Left colon (tissue), 2 donors: ENCODE results near the gene NEDD4L. TPM values are rescaled to one million over a fixed set of nuclear protein-coding genes. Genes with fewer than 3 reads are reported as not detected.

ENCODE experiments used
- ATAC-seq: fragments of 200-7000 bp; cut with Tn5 transposase; one replicate; pipeline ENCODE4 v1.9.1; 2020; ENCODE audit warnings: mild to moderate bottlenecking, moderate library complexity
- DNase-seq, 2 donors: peaks; one replicate each; pipeline ENCODE4 v3.0.0-alpha.2; 2020
- intact Hi-C, 2 donors: fragments of 100-400 bp; cut with DNase I in 1 of 2; cut with micrococcal nuclease in 1 of 2; formaldehyde crosslinking; loops; one replicate each; pipeline versions ENCODE4 v1.11.2 to v1.14.0; 2022; cut with DNase I, micrococcal nuclease
- total RNA-seq, 2 donors: library from RNA; stranded (reverse); fragmentation: NEBNext Ultra II Directional; extraction: Animal tissue kit (Norgen Biotek cat#: 25700); gene quantifications; one replicate each; pipeline ENCODE4 v1.2.1, GENCODE V29; 2021
- donor health status: DM: no; HTN: no; CAD: no.
- donor health status: DM: yes; HTN: yes; CAD: no.

Gene NEDD4L
- total RNA-seq, 2 donors from 2014 or later, result 176 to 332 TPM

DNA sequence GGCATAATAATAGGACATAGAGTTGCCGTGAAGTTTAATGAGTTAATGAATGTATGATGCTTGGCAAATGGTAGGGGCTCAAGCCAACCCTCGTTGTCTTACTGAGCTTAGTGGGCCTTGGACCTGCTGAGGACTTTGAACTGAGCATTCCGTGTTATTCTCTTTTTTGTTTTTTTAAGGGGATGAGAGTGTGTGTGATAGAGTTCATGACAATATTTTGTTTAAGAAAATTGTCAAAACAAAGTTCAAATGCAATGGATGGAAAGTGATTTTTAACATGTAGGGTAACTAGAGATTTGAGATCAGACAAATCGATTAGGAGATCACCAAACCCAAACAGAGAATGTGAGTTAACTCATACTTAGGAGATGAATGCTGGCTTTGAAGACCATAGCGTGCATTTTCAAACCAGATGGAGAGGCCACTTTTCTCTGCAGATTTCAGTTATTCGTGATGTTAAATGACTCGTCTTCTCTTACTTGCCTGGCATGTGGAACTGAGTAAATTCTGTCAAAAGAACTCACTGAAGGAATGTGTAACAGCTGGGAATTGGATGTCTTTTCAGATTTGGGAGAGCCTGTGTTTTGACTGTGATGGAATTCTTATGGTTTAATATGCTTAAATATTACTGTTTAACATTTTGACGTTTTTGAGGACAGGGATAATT lies 88.7 kb downstream of the NEDD4L start:
- ATAC-seq (no peak), DNase-seq (no peak)
- intact Hi-C loops, result no loop called here

DNA sequence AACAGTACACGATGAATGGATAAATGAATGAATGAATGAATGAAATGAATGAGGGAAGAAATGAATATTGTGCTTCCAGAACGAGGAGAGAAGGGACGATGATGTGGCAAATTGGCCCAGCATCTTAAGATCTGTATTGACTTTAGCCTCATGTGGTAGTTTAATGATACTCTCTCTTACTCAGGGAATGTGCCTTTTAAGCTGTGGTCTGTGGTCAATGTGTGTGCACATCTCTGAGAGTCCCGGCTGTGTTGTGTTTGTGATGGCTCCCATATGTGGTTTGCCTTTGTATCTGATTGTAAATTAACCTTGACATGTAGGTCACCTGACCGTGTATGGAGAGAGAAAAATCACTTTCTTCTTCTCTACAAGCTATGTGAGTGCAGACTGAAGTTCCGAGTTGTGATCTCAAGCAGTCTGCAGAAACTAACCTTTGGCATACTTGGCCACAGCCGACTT lies 91.2 kb downstream of the NEDD4L start:
- intact Hi-C loops, result no loop called here
- DNase-seq, result no peak
- ATAC-seq, result no peak

DNA sequence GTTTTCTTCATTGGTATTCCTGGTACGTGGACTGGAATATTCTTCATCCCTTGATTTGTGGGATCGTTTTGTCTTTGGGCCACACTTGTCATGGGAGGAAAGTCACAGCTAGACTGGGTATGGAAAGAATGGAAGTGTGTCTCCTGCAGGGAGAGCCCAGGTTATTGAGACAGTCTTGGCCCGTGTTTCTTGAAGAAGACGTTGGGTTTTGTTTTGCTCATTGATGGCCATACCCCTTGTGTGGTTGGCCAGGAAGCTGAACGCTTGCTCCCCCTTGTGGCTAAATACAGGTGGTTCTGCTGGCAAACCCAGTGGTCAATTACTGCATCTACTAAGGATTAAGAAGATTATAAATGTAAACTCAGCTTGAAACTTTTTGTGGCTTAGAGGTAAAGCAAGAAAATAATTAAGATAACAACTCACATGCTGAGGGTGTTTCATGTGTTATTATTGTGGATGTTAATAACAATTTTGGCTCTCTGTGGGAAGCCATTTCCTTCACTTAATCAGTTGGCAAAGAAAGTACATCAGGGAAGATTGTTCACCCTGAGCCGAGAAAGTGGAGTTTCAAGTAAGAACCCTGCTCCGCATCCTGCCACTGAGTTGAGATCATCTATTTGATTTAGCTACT lies 91.8 kb downstream of the NEDD4L start:
- DNase-seq (peak; percentile 52 to 55), ATAC-seq (peak; percentile 71)
- intact Hi-C loops, result no loop called here

DNA sequence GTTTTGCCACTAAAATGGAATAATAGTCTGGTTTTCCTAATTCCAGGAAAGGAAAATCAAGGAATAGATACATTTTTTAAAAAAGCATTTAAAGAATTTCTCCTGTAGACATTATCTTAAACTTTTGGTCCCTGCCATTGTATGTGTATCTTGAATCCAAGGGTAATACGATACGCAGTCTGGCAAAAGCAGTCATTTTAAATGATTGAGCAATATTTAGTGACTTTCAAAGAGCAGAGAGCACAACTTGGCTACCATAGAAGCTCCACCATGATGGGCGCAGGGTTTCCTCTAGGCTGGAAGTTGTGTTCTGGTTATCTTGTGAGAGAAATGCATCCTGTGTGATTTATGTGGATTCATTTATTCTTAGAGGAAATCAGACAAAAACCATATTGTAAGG lies 92.9 kb downstream of the NEDD4L start:
- no peak for DNase-seq
- no peak for ATAC-seq
- intact Hi-C loops, result no loop called here

DNA sequence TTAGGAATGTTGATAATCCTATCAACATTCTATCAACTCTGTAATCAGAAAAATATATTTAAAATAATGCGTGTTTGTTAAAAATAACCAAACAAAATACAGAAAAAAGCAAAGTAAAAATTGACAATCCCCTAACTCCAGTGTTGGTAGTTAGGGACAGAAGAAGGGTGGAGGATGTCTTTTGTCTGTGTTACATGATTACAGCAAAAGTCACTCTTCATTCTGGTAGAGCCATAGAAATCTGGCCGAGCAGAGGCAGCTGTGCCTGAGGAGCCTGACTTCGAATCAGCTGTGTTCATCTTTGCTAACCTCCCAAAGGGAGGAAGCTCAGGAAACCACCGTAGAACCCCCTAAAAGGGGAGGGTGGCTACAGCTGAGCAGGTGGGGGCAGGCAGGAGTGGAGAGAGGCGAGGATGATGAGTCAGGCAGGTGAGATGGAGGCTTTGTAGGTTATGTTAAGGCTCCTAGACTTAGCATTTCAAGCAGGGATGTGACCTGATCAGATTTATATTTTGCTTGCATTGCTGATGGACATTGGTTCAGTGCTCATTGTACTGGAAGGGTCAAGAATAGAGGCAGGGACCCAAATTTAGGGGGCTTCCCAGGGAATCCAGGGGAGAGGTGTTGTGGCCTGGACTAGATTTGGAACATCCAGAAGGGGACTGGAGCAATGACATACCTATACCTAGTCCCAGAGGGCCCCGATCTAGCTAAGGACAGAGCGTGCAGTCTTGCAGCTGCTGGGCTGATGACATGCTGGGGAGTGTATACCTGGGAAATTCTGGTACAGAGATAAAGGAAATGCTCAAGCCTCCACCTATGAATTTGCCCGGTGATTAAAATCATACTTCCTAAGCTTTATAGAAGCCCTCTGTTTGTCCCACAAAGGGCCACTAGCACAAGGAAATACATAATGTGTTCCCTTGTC lies 95.7 kb downstream of the NEDD4L start:
- ATAC-seq, result peak; percentile 34
- intact Hi-C loops, result no loop called here
- no peak for DNase-seq

DNA sequence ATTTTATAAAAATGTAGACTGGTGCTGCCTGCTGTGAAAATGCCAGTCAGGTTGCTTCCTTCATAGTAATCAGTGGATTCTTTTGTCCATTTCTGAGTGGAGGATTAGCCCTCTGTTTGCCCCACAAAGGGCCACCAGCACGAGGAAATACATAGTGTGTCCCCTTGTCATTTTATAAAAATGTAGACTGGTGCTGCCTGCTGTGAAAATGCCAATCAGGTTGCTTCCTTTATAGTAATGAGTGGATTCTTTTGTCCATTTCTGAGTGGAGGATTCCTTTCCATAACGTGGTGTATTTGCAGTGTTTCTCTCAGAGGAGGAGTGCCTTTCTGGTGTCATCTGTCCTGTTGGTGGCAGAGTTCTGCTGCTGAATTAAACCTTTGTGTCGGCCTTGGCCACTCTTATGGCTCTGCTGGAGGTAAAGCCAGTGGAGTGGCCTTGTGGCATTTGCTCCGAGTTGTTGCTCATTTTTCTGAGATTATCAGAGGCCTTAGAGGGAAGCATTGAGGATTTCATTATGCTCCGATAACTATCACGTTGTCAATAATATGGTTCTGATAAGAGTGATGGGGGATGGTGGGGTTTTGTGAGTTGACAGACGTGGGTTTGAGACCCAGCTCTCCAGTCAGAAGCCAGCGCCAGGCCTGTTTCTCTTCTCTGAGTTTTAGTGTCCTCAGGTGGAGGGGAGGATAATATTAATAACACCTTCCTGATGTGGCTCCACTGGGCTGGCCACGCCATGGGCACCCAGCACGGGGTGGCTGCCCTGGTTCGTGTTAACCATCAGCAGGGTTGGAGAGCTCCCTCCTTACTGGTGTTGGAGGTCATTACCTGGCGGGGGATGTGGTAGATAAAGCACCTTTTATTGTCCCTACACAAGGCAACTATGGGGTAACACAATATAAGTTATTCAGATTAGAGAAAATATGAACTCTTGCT lies 96.6 kb downstream of the NEDD4L start:
- intact Hi-C loops, result no loop called here
- peak; percentile 63 for ATAC-seq
- no peak for DNase-seq

DNA sequence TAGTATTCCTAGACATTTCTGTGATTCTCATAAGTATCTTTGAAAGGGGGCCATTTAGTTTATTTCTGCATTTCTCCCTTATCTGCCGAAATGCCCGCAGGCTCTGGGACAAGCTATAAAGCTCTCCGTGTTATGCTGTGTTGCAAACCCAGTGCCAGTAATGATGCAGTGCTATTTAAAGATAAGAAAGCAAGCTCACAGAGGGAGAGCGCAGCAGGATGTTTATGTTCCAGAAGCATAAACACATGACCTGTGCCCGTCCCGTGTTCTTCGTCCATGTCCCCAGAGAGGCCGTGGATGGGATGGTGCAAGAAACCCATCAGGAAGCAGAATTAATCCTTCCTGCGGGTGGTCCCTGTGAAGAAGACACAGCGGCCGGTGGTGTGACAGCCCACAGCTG lies 99.4 kb downstream of the NEDD4L start:
- ATAC-seq (no peak), DNase-seq (no peak)
- intact Hi-C loops, result no loop called here

DNA sequence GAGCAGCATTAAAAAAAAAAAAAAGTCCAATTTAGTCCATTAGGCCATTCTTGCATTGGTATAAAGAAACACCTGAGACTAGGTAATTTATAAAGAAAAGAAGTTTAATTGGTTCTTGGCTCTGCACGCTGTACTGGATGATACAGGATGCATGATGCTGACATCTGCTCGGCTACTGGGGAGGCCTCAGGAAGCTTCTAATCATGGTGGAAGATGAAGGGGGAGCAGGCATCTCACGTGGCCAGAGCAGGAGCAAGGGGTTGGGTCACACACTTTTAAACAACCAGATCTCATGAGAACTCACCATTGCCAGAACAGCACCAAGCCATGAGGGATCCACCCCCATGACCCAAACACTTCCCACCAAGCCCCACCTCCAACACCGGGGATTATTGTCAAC lies 100.1 kb downstream of the NEDD4L start:
- DNase-seq (no peak), ATAC-seq (no peak)
- intact Hi-C loops, result no loop called here

DNA sequence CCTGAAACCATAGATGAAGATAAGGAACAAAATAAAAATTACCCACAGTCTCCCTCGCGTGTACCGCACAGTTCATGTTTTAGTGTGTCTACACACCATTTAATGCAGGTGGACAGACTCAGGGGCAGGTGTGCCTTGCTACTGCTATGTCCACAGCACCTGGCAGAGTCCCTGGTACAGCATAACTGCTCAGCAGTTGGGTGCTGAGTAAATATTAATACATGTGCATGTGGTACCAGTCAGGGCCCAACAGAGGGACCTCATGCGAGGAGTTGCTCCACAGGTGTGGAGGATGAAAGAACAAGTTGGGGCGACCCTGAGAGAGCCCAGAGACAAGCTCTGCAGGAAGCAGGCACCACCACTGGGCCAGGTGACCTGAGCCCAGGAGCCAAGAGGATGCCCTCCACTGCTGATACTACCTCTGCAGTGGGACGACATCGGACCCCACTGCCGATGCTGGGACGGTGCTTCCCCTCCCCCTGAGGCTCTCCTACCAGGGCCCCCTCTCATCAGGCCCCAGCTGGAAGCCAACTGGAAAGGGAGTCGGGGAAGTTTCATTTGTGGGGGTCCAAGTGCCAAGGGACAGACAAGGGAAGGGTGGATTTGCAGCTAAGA lies 100.8 kb downstream of the NEDD4L start:
- intact Hi-C loops, result no loop called here
- ATAC-seq, result peak; percentile 42
- DNase-seq, result no peak

DNA sequence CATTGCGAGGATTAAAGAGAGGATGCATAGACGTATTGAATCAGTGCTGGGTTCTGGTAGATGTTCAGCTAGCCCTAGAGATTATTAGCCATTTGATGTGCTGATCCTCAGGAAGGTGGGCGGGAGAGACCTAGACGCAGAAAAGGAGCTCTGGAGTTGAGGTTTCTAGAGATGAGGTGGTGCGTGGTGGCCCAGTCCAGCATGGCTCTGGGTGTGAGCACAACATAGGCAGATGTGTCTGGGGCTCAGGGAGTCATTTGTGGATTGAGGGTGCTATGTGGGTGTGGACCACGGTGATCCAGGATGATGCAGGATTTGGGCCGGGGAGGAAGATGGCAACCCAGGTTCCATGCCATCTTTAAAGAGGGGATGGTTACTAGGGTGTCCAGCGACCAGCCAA lies 102.1 kb downstream of the NEDD4L start:
- ATAC-seq (no peak), DNase-seq (no peak)
- intact Hi-C loops, result no loop called here

DNA sequence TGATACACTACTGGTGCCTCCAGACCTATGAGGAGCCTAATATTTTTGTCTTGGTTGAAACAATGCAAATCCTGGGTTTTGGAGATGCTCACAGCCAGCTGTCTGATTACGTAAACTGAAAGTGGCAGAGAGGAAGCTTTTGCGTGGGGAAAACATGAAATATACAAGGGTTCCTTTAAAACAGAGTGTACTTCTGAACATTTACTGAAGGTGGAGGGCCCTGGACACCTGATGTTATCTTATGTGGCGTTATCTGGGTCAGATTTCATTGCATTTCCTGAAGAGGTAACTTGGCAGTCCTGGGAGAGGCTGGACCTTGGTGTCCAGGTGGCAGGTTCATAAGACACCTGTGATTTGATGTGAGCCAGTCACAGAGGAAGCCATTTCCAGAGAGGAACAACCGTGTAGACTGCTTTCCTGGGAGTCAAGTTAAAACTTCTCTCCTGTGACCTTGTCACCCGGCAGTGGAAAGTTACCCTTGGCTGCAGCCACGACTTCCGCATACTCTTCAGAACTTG lies 105.0 kb downstream of the NEDD4L start:
- peak in 1 of 2 donors; percentile 52 for DNase-seq
- intact Hi-C loops, result no loop called here
- ATAC-seq, result peak; percentile 89

DNA sequence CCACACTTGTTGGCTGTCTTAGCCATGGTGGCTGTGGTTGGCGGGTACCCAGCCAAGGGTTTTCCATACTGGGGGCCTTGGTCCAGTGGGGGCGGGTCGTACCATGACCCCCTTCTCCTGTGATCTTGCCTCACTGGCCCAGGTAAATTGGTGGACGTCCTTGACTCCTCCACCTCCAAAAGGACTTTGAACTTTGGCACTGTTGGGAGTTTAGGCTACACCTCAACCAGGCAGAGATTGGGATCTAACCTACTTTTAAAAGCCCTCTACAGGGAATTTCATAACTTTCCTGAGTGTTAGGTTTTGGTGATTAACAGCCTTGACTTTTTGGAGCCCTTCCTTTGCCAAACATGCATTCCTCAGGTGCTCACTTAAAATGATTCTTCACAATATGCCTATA lies 106.7 kb downstream of the NEDD4L start:
- no peak for DNase-seq
- intact Hi-C loops, result no loop called here
- ATAC-seq, result no peak

DNA sequence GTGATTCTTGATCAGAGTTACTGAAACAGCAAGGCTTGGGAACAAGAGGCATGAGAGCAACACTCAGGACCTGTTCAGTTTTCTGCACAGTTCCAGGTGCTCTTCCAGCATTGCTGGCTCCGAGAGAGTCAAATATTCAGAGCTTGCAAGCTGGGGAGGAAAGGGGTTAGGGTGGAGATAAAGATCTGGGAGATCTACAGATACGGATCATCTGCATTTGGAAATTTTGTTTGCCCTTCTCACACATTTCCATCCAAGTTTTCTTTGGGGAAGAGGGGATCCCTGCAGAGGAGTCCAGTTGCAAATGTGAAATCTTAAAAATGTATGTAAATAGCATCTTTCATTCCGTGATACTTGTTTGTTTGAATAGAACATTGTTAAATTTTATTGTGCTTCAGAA lies 108.2 kb downstream of the NEDD4L start:
- intact Hi-C loops, result no loop called here
- ATAC-seq, result no peak

DNA sequence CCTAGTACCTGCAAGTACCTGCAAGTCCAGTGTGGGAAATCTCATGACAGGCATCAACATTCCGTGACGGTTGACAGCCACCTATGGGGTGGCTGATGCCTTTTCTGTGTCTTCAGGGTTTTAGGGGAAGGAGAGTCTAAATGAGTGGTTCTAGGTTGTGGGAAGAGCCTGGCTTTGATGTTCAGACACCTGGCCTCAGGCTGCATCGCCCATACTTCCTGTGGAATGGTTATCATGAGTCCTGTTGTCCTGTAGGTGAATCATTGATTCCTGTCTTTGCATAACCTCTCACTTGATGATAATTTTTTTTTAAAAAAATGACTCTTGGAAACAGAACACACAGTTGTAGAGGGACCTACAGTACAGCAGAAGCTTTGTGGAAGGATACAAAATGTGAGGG lies 108.9 kb downstream of the NEDD4L start:
- intact Hi-C loops, result no loop called here
- ATAC-seq, result no peak
- no peak for DNase-seq

More for the DNA sequence above, 108.2 kb downstream of the NEDD4L start:
- DNase-seq, result no peak

DNA sequence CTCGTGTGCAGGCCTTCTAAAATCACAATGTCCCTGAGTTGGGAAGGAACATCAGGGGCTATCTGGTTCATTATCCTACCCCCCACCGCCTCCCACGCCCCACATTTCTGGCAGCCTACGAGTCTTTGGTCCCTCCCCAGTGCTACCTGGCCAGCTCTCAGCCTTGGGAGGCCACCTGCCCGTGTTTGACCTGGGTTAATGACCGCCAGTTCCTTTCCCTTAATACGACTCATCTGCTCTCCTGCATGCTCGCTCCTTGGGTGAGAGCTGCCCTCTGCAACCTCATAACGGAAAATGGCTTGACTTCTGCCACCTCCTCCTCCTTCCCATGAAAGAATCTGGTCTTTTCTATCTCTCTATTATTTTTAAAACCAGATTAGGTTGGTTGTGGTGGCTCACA lies 112.5 kb downstream of the NEDD4L start:
- DNase-seq (no peak), ATAC-seq (no peak)
- intact Hi-C loops, result no loop called here

DNA sequence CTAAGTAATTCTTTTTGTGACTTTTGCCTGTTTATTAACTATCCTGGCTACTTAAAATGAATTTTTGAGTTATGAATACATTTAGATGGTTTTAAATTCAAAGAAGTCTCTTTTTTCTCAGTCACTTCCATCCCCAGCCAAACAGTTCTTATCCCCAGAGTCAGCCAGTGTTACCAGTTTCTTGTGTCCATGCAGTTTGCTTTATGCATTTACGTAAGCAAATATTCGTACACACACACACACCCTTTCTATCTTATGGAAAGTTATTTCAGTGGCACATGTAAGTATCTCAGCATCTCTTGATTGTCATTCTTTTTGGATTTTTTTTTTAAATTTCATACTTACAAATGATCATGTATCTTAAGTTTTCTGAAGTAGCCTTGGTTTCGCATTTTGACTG lies 113.2 kb downstream of the NEDD4L start:
- ATAC-seq (no peak), DNase-seq (no peak)
- intact Hi-C loops, result no loop called here

DNA sequence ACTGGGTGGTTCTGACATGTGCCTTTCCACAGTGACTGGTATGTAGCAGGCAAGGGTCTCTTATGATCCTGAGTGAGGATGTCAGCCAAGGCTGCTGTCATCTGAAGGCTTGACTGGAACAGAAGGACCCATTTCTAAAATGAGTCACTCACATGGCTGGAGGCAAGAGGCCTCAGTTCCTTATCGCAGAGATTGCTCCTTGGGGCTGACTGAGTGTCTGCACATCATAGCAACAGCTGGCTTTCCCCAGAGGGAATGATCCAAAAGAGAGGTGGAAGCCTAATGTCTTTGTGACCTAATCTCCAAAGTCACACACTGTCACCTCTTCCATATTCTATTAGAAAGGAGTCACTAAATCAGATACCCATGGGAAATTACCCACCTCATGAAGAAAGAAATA lies 114.0 kb downstream of the NEDD4L start:
- DNase-seq (no peak), ATAC-seq (no peak)
- intact Hi-C loops, result no loop called here

DNA sequence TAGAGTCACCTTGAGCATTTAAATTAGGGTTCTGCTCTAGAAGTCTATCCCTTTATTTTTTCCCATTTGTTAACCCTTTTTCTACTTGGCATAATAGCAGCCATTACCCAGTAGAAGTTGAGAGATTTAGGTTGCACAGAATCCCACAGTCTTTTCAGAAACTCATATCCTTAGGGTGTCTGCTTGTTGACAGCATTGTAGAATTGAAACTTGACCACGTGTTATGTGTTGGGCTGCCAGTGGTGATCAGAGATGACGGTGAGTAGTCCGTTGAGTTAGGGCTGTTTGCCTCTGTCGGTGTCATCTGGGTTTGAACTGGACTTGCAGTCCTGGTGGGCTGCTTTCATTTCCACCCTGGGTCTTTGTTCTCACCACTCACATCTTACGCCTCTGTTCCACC lies 114.4 kb downstream of the NEDD4L start:
- intact Hi-C loops, result no loop called here
- DNase-seq (no peak), ATAC-seq (no peak)
